Calu3 (cell line): Measurements from ENCODE around the gene OTOP2. TPM values are rescaled to one million over a fixed set of nuclear protein-coding genes. Genes with fewer than 3 reads are reported as not detected.

Source experiments
- BruUV-seq: library from RNA; stranded (reverse); fragments of 400-500 nt; replicated peaks from 2 replicates; lab custom pipeline; 2021; lab: Mats Ljungman, UMichigan
- CTCF ChIA-PET: fragments of 300-600 bp; sonication (Branson Sonifier 250); formaldehyde crosslinking; loops from one replicate; lab custom pipeline; 2022; ENCODE audit warnings: antibody characterized with exemption; lab: Charles Lee
- DNase-seq: peaks from one replicate; pipeline ENCODE4 v3.0.0; 2022
- H3K27ac Mint-ChIP-seq: one replicate; pipeline ENCODE4 v1.8.0; 2022; ENCODE audit warnings: mixed read lengths; ENCODE audit not compliant: unreplicated experiment
- H3K27me3 Mint-ChIP-seq: one replicate; pipeline ENCODE4 v1.8.0; 2022; ENCODE audit warnings: mixed read lengths; ENCODE audit not compliant: unreplicated experiment
- H3K36me3 Mint-ChIP-seq: one replicate; pipeline ENCODE4 v1.8.0; 2022; ENCODE audit warnings: mild to moderate bottlenecking, moderate library complexity, mixed read lengths; ENCODE audit not compliant: insufficient read depth, unreplicated experiment
- H3K4me1 Mint-ChIP-seq: one replicate; pipeline ENCODE4 v1.8.0; 2022; ENCODE audit warnings: mild to moderate bottlenecking, low read depth, mixed read lengths; ENCODE audit not compliant: unreplicated experiment
- H3K4me3 Mint-ChIP-seq: one replicate; pipeline ENCODE4 v1.8.0; 2022; ENCODE audit warnings: mild to moderate bottlenecking, low read depth, moderate library complexity, mixed read lengths; ENCODE audit not compliant: unreplicated experiment
- H3K9me3 Mint-ChIP-seq: one replicate; pipeline ENCODE4 v1.8.0; 2022; ENCODE audit warnings: low read depth, mixed read lengths; ENCODE audit not compliant: unreplicated experiment
- CTCF ChIP-seq: fragments of 200-600 bp; IDR thresholded peaks from one replicate; pipeline ENCODE4 v1.8.0; 2022; ENCODE audit warnings: antibody characterized with exemption; ENCODE audit not compliant: unreplicated experiment
- intact Hi-C: fragments of 100-400 bp; cut with micrococcal nuclease; formaldehyde crosslinking; loops from one replicate; pipeline ENCODE4 v1.10.0; 2022; ENCODE audit not compliant: unreplicated experiment
- total RNA-seq: library from RNA; stranded (reverse); gene quantifications from 2 replicates; pipeline ENCODE4 v1.2.3, GENCODE V29; 2022

OTOP2 gene
- total RNA-seq, 1 experiment from 2014 or later = not detected

GRCh38 chr17:74916136-74916850, 7.8 kb upstream of the OTOP2 start:
- Mint-ChIP-seq H3K27ac (no peak overlapping the region), H3K27me3 (peaks cover 29% of the 10 kb centered on the region), H3K36me3 (no peaks in the 10 kb centered on the region), H3K4me1 (no peaks in the 10 kb centered on the region), H3K9me3 (no peaks in the 10 kb centered on the region), H3K4me3 (no peak overlapping the region)
- BruUV-seq = no TSS peak
- CTCF ChIA-PET = interaction anchor here (0.6 kb wide), 1 partner anchor 195 kb away, joined by 4 read pairs; no protein-coding TSS in a partner anchor
- TF ChIP-seq CTCF = no peak
- no peak for DNase-seq
- intact Hi-C loops = no loop called here

GRCh38 chr17:74916851-74917199, 7.2 kb upstream of the OTOP2 start:
- DNase-seq = no peak
- Mint-ChIP-seq H3K4me3 (no peak overlapping the region), H3K27me3 (peaks cover 34% of the 10 kb centered on the region), H3K4me1 (no peaks in the 10 kb centered on the region), H3K9me3 (no peaks in the 10 kb centered on the region), H3K36me3 (no peaks in the 10 kb centered on the region), H3K27ac (no peak overlapping the region)
- CTCF ChIA-PET = no interaction called here
- intact Hi-C loops = no loop called here
- no peak for TF ChIP-seq CTCF
- BruUV-seq = no TSS peak

- intact Hi-C loops = no loop called here
- Mint-ChIP-seq H3K4me1 (no peaks in the 10 kb centered on the region), H3K4me3 (no peak overlapping the region), H3K9me3 (no peaks in the 10 kb centered on the region), H3K36me3 (no peaks in the 10 kb centered on the region), H3K27me3 (peaks cover 40% of the 10 kb centered on the region), H3K27ac (no peak overlapping the region)
- DNase-seq = no peak
- TF ChIP-seq CTCF = no peak
- CTCF ChIA-PET = no interaction called here
- no TSS peak for BruUV-seq
Measured at GRCh38 chr17:74917430-74917829, 6.6 kb upstream of the OTOP2 start.

- no peaks in the 10 kb centered on the region for H3K36me3 Mint-ChIP-seq
- H3K27me3 Mint-ChIP-seq = peaks cover 55% of the 10 kb centered on the region
- no peak overlapping the region for H3K4me3 Mint-ChIP-seq
- H3K9me3 Mint-ChIP-seq = no peaks in the 10 kb centered on the region
- CTCF ChIA-PET = interaction anchor here (0.6 to 0.7 kb wide), 2 partner anchors 44 to 72 kb away, joined by 3 read pairs; no protein-coding TSS in a partner anchor
- no peak for DNase-seq
- no peak overlapping the region for H3K27ac Mint-ChIP-seq
- intact Hi-C loops = no loop called here
- no peak for TF ChIP-seq CTCF
- H3K4me1 Mint-ChIP-seq = no peaks in the 10 kb centered on the region
- BruUV-seq = no TSS peak
Measured at GRCh38 chr17:74918906-74919305, 5.2 kb upstream of the OTOP2 start.
